WERI-Rb-1 (cell line): ENCODE data around the gene PTPRT.
"Not testable (repeated sequence)": the region's sequence is repeated elsewhere in the genome, so short reads cannot be mapped to it uniquely, and the experiment has no call there.

Experiments used
- DNase-seq: peaks from one replicate; pipeline ENCODE4 v3.0.0-alpha.2; 2020
- H3K27ac ChIP-seq: fragments of 250-450 bp; sonication (Bioruptor Pico); 2 replicates; pipeline ENCODE4 v1.5.1; 2020; ENCODE audit warnings: mild to moderate bottlenecking, moderate library complexity
- H3K27me3 ChIP-seq: fragments of 250-450 bp; sonication (Bioruptor Pico); 2 replicates; pipeline ENCODE4 v1.5.1; 2021; ENCODE audit warnings: mild to moderate bottlenecking, low read depth, moderate library complexity; ENCODE audit not compliant: insufficient read depth, severe bottlenecking
- H3K36me3 ChIP-seq: fragments of 250-450 bp; sonication (Bioruptor Pico); 2 replicates; pipeline ENCODE4 v1.5.1; 2020; ENCODE audit warnings: mild to moderate bottlenecking, moderate library complexity
- H3K4me3 ChIP-seq: 2 replicates; pipeline ENCODE4 v1.5.1; 2011; ENCODE audit warnings: low read depth, mild to moderate bottlenecking, control low read depth, low read length
- H3K9me3 ChIP-seq: fragments of 250-450 bp; sonication (Bioruptor Pico); 2 replicates; pipeline ENCODE4 v1.5.1; 2021; ENCODE audit warnings: mild to moderate bottlenecking, moderate library complexity; ENCODE audit not compliant: severe bottlenecking
- CTCF ChIP-seq: IDR thresholded peaks from 2 replicates; pipeline ENCODE4 v1.5.1; 2011; ENCODE audit warnings: low read depth, mild to moderate bottlenecking, control low read depth, inconsistent platforms, low read length

The PTPRT gene

GRCh38 chr20:43176726-43177125 is 13.0 kb downstream of the PTPRT start:
- TF ChIP-seq CTCF = no peak
- H3K27ac ChIP-seq = no peak overlapping the region
- no peak for DNase-seq
- no peaks in the 10 kb centered on the region for H3K36me3 ChIP-seq
- peaks cover 12% of the 10 kb centered on the region for H3K27me3 ChIP-seq
- no peak overlapping the region for H3K4me3 ChIP-seq
- no peaks in the 10 kb centered on the region for H3K9me3 ChIP-seq

GRCh38 chr20:43171930-43172329 is 17.8 kb downstream of the PTPRT start:
- no peak for TF ChIP-seq CTCF
- Histone ChIP-seq H3K4me3 (no peak overlapping the region), H3K27me3 (peaks cover 11% of the 10 kb centered on the region), H3K9me3 (no peaks in the 10 kb centered on the region), H3K36me3 (no peaks in the 10 kb centered on the region), H3K27ac (no peak overlapping the region)
- DNase-seq = no peak

GRCh38 chr20:43170771-43171170 is 18.9 kb downstream of the PTPRT start:
- DNase-seq = no peak
- Histone ChIP-seq H3K9me3 (no peaks in the 10 kb centered on the region), H3K27ac (no peak overlapping the region), H3K36me3 (no peaks in the 10 kb centered on the region), H3K4me3 (no peak overlapping the region), H3K27me3 (peaks cover 6% of the 10 kb centered on the region)
- no peak for TF ChIP-seq CTCF

GRCh38 chr20:43167615-43168014 is 22.1 kb downstream of the PTPRT start:
- DNase-seq = no peak
- Histone ChIP-seq H3K4me3 (no peak overlapping the region), H3K9me3 (no peaks in the 10 kb centered on the region), H3K27ac (no peak overlapping the region), H3K36me3 (no peaks in the 10 kb centered on the region), H3K27me3 (peaks cover 9% of the 10 kb centered on the region)
- no peak for TF ChIP-seq CTCF

- Histone ChIP-seq H3K36me3 (no peaks in the 10 kb centered on the region), H3K27me3 (peaks cover 7% of the 10 kb centered on the region), H3K27ac (no peak overlapping the region), H3K4me3 (no peak overlapping the region), H3K9me3 (no peaks in the 10 kb centered on the region)
- TF ChIP-seq CTCF = no peak
- DNase-seq = no peak
These were observed 22.7 kb downstream of the PTPRT start for GRCh38 chr20:43167021-43167420.

GRCh38 chr20:43165611-43166010 is 24.1 kb downstream of the PTPRT start:
- TF ChIP-seq CTCF = no peak
- Histone ChIP-seq H3K9me3 (no peaks in the 10 kb centered on the region), H3K4me3 (no peak overlapping the region), H3K36me3 (no peaks in the 10 kb centered on the region), H3K27me3 (peaks cover 6% of the 10 kb centered on the region), H3K27ac (no peak overlapping the region)
- no peak for DNase-seq

- H3K36me3 ChIP-seq, DNase-seq: not testable (repeated sequence)
These were observed 25.0 kb downstream of the PTPRT start for GRCh38 chr20:43164736-43165135.

More at GRCh38 chr20:43164736-43165135, 25.0 kb downstream of the PTPRT start:
- H3K27me3 ChIP-seq, H3K4me3 ChIP-seq, H3K27ac ChIP-seq, H3K9me3 ChIP-seq: not testable (repeated sequence)
